ENCODE measurements around the gene SSX3.
"Not testable (repeated sequence)": the region's sequence is repeated elsewhere in the genome, so short reads cannot be mapped to it uniquely, and the experiment has no call there.

DNA sequence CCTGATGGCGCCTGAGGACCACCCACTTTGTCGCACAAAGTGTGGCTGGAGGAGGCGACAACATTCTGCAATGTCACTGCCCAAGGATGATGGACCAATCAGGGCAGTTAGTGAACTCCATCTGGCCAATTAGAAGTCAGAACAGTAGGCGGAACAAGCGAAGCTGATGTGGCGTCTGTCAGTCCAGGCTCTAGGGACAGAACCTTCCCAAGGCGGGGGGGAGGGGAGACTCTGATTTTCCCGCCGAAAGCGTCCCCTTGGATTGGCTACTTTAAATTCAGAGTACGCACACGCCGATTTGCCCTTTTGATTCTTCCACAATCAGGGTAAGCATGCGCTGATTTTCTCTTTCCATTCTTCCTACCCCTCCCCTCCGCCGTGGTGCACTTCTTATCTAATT is 26.7 kb upstream of the SSX3 start, which contains the start of gene SSX4:
- TF ChIP-seq, protein P1, sequence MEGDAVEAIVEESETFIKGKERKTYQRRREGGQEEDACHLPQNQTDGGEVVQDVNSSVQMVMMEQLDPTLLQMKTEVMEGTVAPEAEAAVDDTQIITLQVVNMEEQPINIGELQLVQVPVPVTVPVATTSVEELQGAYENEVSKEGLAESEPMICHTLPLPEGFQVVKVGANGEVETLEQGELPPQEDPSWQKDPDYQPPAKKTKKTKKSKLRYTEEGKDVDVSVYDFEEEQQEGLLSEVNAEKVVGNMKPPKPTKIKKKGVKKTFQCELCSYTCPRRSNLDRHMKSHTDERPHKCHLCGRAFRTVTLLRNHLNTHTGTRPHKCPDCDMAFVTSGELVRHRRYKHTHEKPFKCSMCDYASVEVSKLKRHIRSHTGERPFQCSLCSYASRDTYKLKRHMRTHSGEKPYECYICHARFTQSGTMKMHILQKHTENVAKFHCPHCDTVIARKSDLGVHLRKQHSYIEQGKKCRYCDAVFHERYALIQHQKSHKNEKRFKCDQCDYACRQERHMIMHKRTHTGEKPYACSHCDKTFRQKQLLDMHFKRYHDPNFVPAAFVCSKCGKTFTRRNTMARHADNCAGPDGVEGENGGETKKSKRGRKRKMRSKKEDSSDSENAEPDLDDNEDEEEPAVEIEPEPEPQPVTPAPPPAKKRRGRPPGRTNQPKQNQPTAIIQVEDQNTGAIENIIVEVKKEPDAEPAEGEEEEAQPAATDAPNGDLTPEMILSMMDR (IDR thresholded peaks at IDR 0.05), result not testable (repeated sequence)
- not testable (repeated sequence) for TF ChIP-seq POLR2A, EP300, POLR2AphosphoS5 (IDR thresholded peaks at IDR 0.05)

Data from suprapubic skin (tissue), 4 donors.